GM12878 (cell line): Measurements from ENCODE around the gene FBXO4. TPM values are rescaled to one million over a fixed set of nuclear protein-coding genes. Genes with fewer than 3 reads are reported as not detected.

Experiments
- ATAC-seq: fragments of 200-7000 bp; cut with Tn5 transposase; 3 replicates; pipeline ENCODE4 v1.9.1; 2020; ENCODE audit warnings: mild to moderate bottlenecking, moderate library complexity
- BruUV-seq: library from RNA; stranded (reverse); fragments of 400-500 nt; replicated peaks from 2 replicates; lab custom pipeline; 2021; lab: Mats Ljungman, UMichigan
- CTCF ChIA-PET: fragments of 300-600 bp; sonication (Branson Sonifier 250); formaldehyde crosslinking; extraction: SDS; loops from one replicate; lab custom pipeline; 2021; ENCODE audit warnings: inconsistent platforms; lab: Yijun Ruan, JAX
- POLR2A ChIA-PET: fragments of 350-600 bp; formaldehyde crosslinking; extraction: SDS; loops from one replicate; lab custom pipeline; 2021; ENCODE audit warnings: inconsistent platforms; lab: Charles Lee
- RAD21 ChIA-PET: fragments of 300-600 bp; sonication (Branson Sonifier 250); formaldehyde crosslinking; loops from one replicate; lab custom pipeline; 2023; ENCODE audit warnings: antibody characterized with exemption; ENCODE audit not compliant: unreplicated experiment; lab: Charles Lee
- SMC1A ChIA-PET: fragments of 300-600 bp; sonication (Branson Sonifier 250); formaldehyde crosslinking; loops from one replicate; lab custom pipeline; 2023; ENCODE audit not compliant: unreplicated experiment, uncharacterized antibody; lab: Charles Lee
- DNase-seq: peaks from one replicate; pipeline ENCODE4 v3.0.0-alpha.2; 2011; ENCODE audit warnings: low read depth, low spot score
- FAIRE-seq: peaks from 3 replicates; lab custom pipeline; 2011; peaks lifted over from hg19 to GRCh38; lab: Jason Lieb, UNC
- H2AFZ ChIP-seq: 2 replicates; pipeline ENCODE4 v1.6.0; 2011; ENCODE audit warnings: low read depth, low read length, control low read depth; ENCODE audit not compliant: control insufficient read depth
- H3K27ac ChIP-seq: 2 replicates; pipeline ENCODE4 v1.5.1; 2011; ENCODE audit warnings: control low read depth; ENCODE audit not compliant: control insufficient read depth, insufficient read depth
- H3K27me3 ChIP-seq, 2 experiments: replicated peaks in 1 of 2; 2 replicates each; pipeline versions ENCODE4 v1.6.0 to v1.6.1; 2011; ENCODE audit warnings: low read length in 1 of 2; ENCODE audit not compliant: control insufficient read depth in 2 of 2, insufficient read depth in 2 of 2
- H3K36me3 ChIP-seq, 2 experiments: 2 replicates each; pipeline ENCODE4 v1.5.1; 2011; ENCODE audit warnings: low read length in 1 of 2; ENCODE audit not compliant: control insufficient read depth in 2 of 2, insufficient read depth in 2 of 2
- H3K4me1 ChIP-seq: 2 replicates; pipeline ENCODE4 v1.6.1; 2011; ENCODE audit warnings: mild to moderate bottlenecking, low read length, moderate library complexity, mixed read lengths; ENCODE audit not compliant: control insufficient read depth, insufficient read depth
- H3K4me2 ChIP-seq: 2 replicates; pipeline ENCODE4 v1.6.0; 2011; ENCODE audit warnings: control low read depth; ENCODE audit not compliant: control insufficient read depth, insufficient read depth
- H3K4me3 ChIP-seq: fragments of 200-600 bp; sonication (generic); 2 replicates; pipeline ENCODE4 v1.5.1; 2016
- H3K79me2 ChIP-seq: 2 replicates; pipeline ENCODE4 v1.6.0; 2011; ENCODE audit warnings: low read length; ENCODE audit not compliant: control insufficient read depth, insufficient read depth
- H3K9ac ChIP-seq: 2 replicates; pipeline ENCODE4 v1.8.0; 2011; ENCODE audit warnings: low read length, control low read depth, mixed read lengths; ENCODE audit not compliant: control insufficient read depth, insufficient read depth
- H3K9me3 ChIP-seq: replicated peaks from 3 replicates; pipeline ENCODE4 v1.5.1; 2011; ENCODE audit warnings: mild to moderate bottlenecking, low read length; ENCODE audit not compliant: control insufficient read depth, insufficient read depth
- H4K20me1 ChIP-seq: 2 replicates; pipeline ENCODE4 v1.6.0; 2011; ENCODE audit not compliant: control insufficient read depth, insufficient read depth
- CBX3 ChIP-seq: fragments of 200-600 bp; sonication (generic); IDR thresholded peaks from 2 replicates; pipeline ENCODE4 v1.6.1; 2016; ENCODE audit warnings: low read depth, borderline replicate concordance
- DPF2 ChIP-seq: fragments of 450-650 bp; IDR thresholded peaks from 2 replicates; pipeline ENCODE4 v1.6.1; 2017; ENCODE audit warnings: mild to moderate bottlenecking
- GABPA ChIP-seq: IDR thresholded peaks from 2 replicates; pipeline ENCODE4 v1.6.1; 2014; ENCODE audit warnings: antibody characterized with exemption, low read depth, mild to moderate bottlenecking, inconsistent platforms
- HDAC6 ChIP-seq: fragments of 200-600 bp; sonication (generic); IDR thresholded peaks from one replicate; pipeline ENCODE4 v1.8.0; 2017; ENCODE audit warnings: antibody characterized with exemption; ENCODE audit not compliant: unreplicated experiment
- IRF3 ChIP-seq: fragments of 450-650 bp; IDR thresholded peaks from 2 replicates; pipeline ENCODE4 v1.6.1; 2014; ENCODE audit warnings: mild to moderate bottlenecking
- RFX5 ChIP-seq: IDR thresholded peaks from 2 replicates; pipeline ENCODE4 v1.6.1; 2011; ENCODE audit warnings: low read depth, low read length, improper control_type of control experiment
- SMC3 ChIP-seq: IDR thresholded peaks from 2 replicates; pipeline ENCODE4 v1.6.1; 2011; ENCODE audit warnings: low read length, improper control_type of control experiment, borderline replicate concordance
- SREBF2 ChIP-seq: IDR thresholded peaks from 2 replicates; pipeline ENCODE4 v1.6.1; 2012; ENCODE audit warnings: mild to moderate bottlenecking, low read length
- TARDBP ChIP-seq: IDR thresholded peaks from 2 replicates; pipeline ENCODE4 v1.6.1; 2016; ENCODE audit warnings: borderline replicate concordance
- ZNF24 ChIP-seq: fragments of 450-650 bp; IDR thresholded peaks from 2 replicates; pipeline ENCODE4 v1.6.1; 2017; ENCODE audit warnings: antibody characterized with exemption, mild to moderate bottlenecking
- ZNF622 ChIP-seq: fragments of 450-650 bp; IDR thresholded peaks from 2 replicates; pipeline ENCODE4 v1.6.1; 2017; ENCODE audit warnings: mild to moderate bottlenecking, inconsistent platforms
- WGBS: methylation state at CpG from one replicate; pipeline ENCODE4 v1.1.6; 2016; ENCODE audit warnings: low lambda C conversion rate; ENCODE audit not compliant: insufficient replicate concordance, insufficient coverage; ENCODE audit errors: missing lambda C conversion rate; 5-methylcytosine and 5-hydroxymethylcytosine counted together
- in situ Hi-C: fragments of 300-500 bp; cut with MboI; formaldehyde crosslinking; loops from 9 replicates; pipeline ENCODE4 v1.14.3; 2018; ENCODE audit warnings: mixed read lengths
- intact Hi-C: fragments of 100-400 bp; cut with micrococcal nuclease; formaldehyde crosslinking; loops from one replicate; pipeline ENCODE4 v1.14.2; 2022; ENCODE audit not compliant: unreplicated experiment
- polyA plus RNA-seq, 11 experiments: library from polyadenylated mRNA; depleted of rRNA in 4 of 11; unstranded in 6 of 11; stranded (reverse) in 5 of 11; fragments of >200 nt; fragmentation: Nextera tagmentation in 4 of 11; fragmentation: Illumina TruSeq in 1 of 11; extraction: Ambion mirVana in 4 of 11; extraction: Trizol in 1 of 11; gene quantifications; 1 replicate in 1 of 11; 2 replicates in 10 of 11; pipeline versions ENCODE4 v1.2.1 to v1.2.3, GENCODE V29; 2011 to 2016; ENCODE audit warnings: inconsistent platforms in 2 of 11, missing spikeins in 2 of 11, low read depth in 1 of 11
- total RNA-seq, 4 experiments: library from RNA; depleted of rRNA in 3 of 4; stranded (reverse); fragments of >200 nt in 3 of 4; fragmentation: Illumina TruSeq in 1 of 4; extraction: Trizol in 1 of 4; gene quantifications; 2 replicates each; pipeline versions ENCODE4 v1.2.1 to v1.2.3, GENCODE V29; 2013 to 2021
- TF ChIP-seq, protein P1 (sequence below): fragments of 450-650 bp; formaldehyde crosslinking; IDR thresholded peaks from 2 replicates; pipeline ENCODE4 v1.5.0; 2022; ENCODE audit warnings: mild to moderate bottlenecking, missing genetic modification characterization
- TF ChIP-seq, protein P2 (sequence below): IDR thresholded peaks from 2 replicates; pipeline ENCODE4 v1.6.1; 2011; ENCODE audit warnings: borderline replicate concordance, low read depth, mild to moderate bottlenecking, moderate library complexity, mixed read lengths, low read length; ENCODE audit not compliant: insufficient read depth; ENCODE audit errors: extremely low read length

Gene FBXO4
- total and polyA plus RNA-seq, 10 of the 15 experiments (the other 5 are each of a cell fraction or from before 2014, with no cell fraction given), result 7.2 to 30.5 (median 19.6) TPM

- ChIA-PET RAD21 (interaction anchor here (1.3 kb wide), 1 partner anchor 148 kb away, joined by 5 read pairs; no protein-coding TSS in a partner anchor), CTCF (no interaction called here), SMC1A (no interaction called here), POLR2A (no interaction called here)
- ATAC-seq (no peak), DNase-seq (no peak), FAIRE-seq (no peak)
- H3K4me2 ChIP-seq, result no peak overlapping the region
- peaks cover 29% of the 10 kb centered on the region for H3K79me2 ChIP-seq
- H3K9me3 ChIP-seq, result no peaks in the 10 kb centered on the region; the same call in 2 of the 3 replicates
- no peaks in the 10 kb centered on the region for H4K20me1 ChIP-seq
- no peak for TF ChIP-seq TARDBP
- no peak for TF ChIP-seq SREBF2
- TF ChIP-seq ZNF24, result no peak
- TF ChIP-seq ZNF622, result no peak
- no peak for TF ChIP-seq RFX5
- no peak for TF ChIP-seq DPF2
- TF ChIP-seq SMC3, result no peak
- no peak for TF ChIP-seq HDAC6
- TF ChIP-seq, protein P1, sequence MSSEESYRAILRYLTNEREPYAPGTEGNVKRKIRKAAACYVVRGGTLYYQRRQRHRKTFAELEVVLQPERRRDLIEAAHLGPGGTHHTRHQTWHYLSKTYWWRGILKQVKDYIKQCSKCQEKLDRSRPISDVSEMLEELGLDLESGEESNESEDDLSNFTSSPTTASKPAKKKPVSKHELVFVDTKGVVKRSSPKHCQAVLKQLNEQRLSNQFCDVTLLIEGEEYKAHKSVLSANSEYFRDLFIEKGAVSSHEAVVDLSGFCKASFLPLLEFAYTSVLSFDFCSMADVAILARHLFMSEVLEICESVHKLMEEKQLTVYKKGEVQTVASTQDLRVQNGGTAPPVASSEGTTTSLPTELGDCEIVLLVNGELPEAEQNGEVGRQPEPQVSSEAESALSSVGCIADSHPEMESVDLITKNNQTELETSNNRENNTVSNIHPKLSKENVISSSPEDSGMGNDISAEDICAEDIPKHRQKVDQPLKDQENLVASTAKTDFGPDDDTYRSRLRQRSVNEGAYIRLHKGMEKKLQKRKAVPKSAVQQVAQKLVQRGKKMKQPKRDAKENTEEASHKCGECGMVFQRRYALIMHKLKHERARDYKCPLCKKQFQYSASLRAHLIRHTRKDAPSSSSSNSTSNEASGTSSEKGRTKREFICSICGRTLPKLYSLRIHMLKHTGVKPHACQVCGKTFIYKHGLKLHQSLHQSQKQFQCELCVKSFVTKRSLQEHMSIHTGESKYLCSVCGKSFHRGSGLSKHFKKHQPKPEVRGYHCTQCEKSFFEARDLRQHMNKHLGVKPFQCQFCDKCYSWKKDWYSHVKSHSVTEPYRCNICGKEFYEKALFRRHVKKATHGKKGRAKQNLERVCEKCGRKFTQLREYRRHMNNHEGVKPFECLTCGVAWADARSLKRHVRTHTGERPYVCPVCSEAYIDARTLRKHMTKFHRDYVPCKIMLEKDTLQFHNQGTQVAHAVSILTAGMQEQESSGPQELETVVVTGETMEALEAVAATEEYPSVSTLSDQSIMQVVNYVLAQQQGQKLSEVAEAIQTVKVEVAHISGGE, result no peak
- TF ChIP-seq IRF3, result no peak
- no peak for TF ChIP-seq CBX3
- TF ChIP-seq, protein P2, sequence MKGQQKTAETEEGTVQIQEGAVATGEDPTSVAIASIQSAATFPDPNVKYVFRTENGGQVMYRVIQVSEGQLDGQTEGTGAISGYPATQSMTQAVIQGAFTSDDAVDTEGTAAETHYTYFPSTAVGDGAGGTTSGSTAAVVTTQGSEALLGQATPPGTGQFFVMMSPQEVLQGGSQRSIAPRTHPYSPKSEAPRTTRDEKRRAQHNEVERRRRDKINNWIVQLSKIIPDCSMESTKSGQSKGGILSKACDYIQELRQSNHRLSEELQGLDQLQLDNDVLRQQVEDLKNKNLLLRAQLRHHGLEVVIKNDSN, result no peak
- TF ChIP-seq GABPA, result no peak
- H3K4me1 ChIP-seq, result peaks cover 5% of the 10 kb centered on the region
- no peak overlapping the region for H3K4me3 ChIP-seq
- peaks cover 2 to 22% of the 10 kb centered on the region in 2 experiments; a peak in 3 of 4 replicates for H3K36me3 ChIP-seq
- no peak overlapping the region for H3K9ac ChIP-seq
- 78% methylated on average over 4 of the region's 4 CpGs for WGBS
- intact Hi-C loops (no loop called here), in situ Hi-C loops (loop anchor here (25.0 kb wide), 1 partner anchor 1704 kb away; the partner anchor contains the start of gene NNT)
- no peak overlapping the region for H3K27ac ChIP-seq
- BruUV-seq, result no TSS peak
- no peak overlapping the region for H2AFZ ChIP-seq
- no peaks in the 10 kb centered on the region for H3K27me3 ChIP-seq
Measured at GRCh38 chr5:41908374-41909079, 16.6 kb upstream of the FBXO4 start.
